Left colon (tissue), 2 donors: Measurements from ENCODE around the gene ATP7B. TPM values are rescaled to one million over a fixed set of nuclear protein-coding genes. Genes with fewer than 3 reads are reported as not detected.

Experiments
- total RNA-seq, 2 donors: library from RNA; stranded (reverse); fragmentation: NEBNext Ultra II Directional; extraction: Animal tissue kit (Norgen Biotek cat#: 25700); gene quantifications; one replicate each; pipeline ENCODE4 v1.2.1, GENCODE V29; 2021
- donor health status: DM: no; HTN: no; CAD: no.
- donor health status: DM: yes; HTN: yes; CAD: no.

Gene ATP7B
- total RNA-seq, 2 donors from 2014 or later, result 18.5 to 27.6 TPM

Other genes starting within 250 kb of the ATP7B start
- 10 to 100 TPM; 15.2 to 15.3 TPM for gene DHRS12, start 207.3 kb downstream of the ATP7B start, total RNA-seq
- gene TMEM272, start 166.3 kb downstream of the ATP7B start, total RNA-seq, result under 1 TPM; 0.06 to 0.11 TPM
- gene CCDC70, start 149.5 kb downstream of the ATP7B start, total RNA-seq, result not detected
- 10 to 100 TPM; 37.2 to 37.7 TPM for gene ALG11, start 948 bp upstream of the ATP7B start, total RNA-seq
- 10 to 100 TPM; 19.9 to 20.9 TPM for gene UTP14C, start 13.2 kb upstream of the ATP7B start, total RNA-seq
- under 1 TPM in 1 of 2 donors, not detected in 1; 0.20 TPM for gene NEK5, start 117.6 kb upstream of the ATP7B start, total RNA-seq
- 10 to 100 TPM; 32.6 to 35.4 TPM for gene NEK3, start 148.1 kb upstream of the ATP7B start, total RNA-seq